Erythroblast (primary cell): ENCODE results near the gene VKORC1L1.

ENCODE experiments used
- GATA1 ChIP-seq: IDR thresholded peaks from 2 replicates; pipeline ENCODE4 v1.6.1; 2011; ENCODE audit warnings: low read depth, mild to moderate bottlenecking, control low read depth, low read length, moderate library complexity
- POLR2A ChIP-seq: IDR thresholded peaks from 2 replicates; pipeline ENCODE4 v1.6.1; 2011; ENCODE audit warnings: mild to moderate bottlenecking, low read length

- peak; percentile 76 for TF ChIP-seq POLR2A
- no peak for TF ChIP-seq GATA1
Measured at GRCh38 chr7:65927489-65928448, 54.9 kb downstream of the VKORC1L1 start.
